Activated B cell treated with CpG ODN at 0.5 μM for 24 hours (primary cell): ENCODE measurements around the gene CBLN2. TPM values are rescaled to one million over a fixed set of nuclear protein-coding genes. Genes with fewer than 3 reads are reported as not detected.
A peak's percentile ranks its signal among the peaks of the same experiment; 100 is the strongest.

Experiments used
- ATAC-seq: fragments of 200-7000 bp; cut with Tn5 transposase; one replicate; pipeline ENCODE4 v1.10.0; 2021; ENCODE audit warnings: low read depth, mild to moderate bottlenecking, moderate library complexity
- CTCF ChIA-PET: fragments of 350-600 bp; sonication (Branson Sonifier 250); formaldehyde crosslinking; loops from one replicate; lab custom pipeline; 2021; ENCODE audit warnings: antibody characterized with exemption; lab: Charles Lee
- POLR2A ChIA-PET: fragments of 350-600 bp; sonication (Branson Sonifier 250); formaldehyde crosslinking; loops from one replicate; lab custom pipeline; 2021; ENCODE audit warnings: antibody characterized with exemption; lab: Charles Lee
- DNase-seq: peaks from one replicate; pipeline ENCODE4 v3.0.0; 2022
- H3K27ac Mint-ChIP-seq: one replicate; pipeline ENCODE4 v1.8.0; 2020; ENCODE audit warnings: mixed read lengths
- H3K27me3 Mint-ChIP-seq: one replicate; pipeline ENCODE4 v1.8.0; 2021; ENCODE audit warnings: mixed read lengths
- H3K36me3 Mint-ChIP-seq: one replicate; pipeline ENCODE4 v1.8.0; 2021; ENCODE audit warnings: low read depth, mixed read lengths
- H3K4me1 Mint-ChIP-seq: one replicate; pipeline ENCODE4 v1.8.0; 2021; ENCODE audit warnings: mixed read lengths
- H3K4me3 Mint-ChIP-seq: one replicate; pipeline ENCODE4 v1.8.0; 2020; ENCODE audit warnings: mild to moderate bottlenecking, mixed read lengths
- H3K9me3 Mint-ChIP-seq: one replicate; pipeline ENCODE4 v1.8.0; 2020; ENCODE audit warnings: mixed read lengths
- CTCF ChIP-seq: fragments of 200-600 bp; IDR thresholded peaks from one replicate; pipeline ENCODE4 v1.8.0; 2022; ENCODE audit warnings: antibody characterized with exemption, mild to moderate bottlenecking
- intact Hi-C: fragments of 100-400 bp; cut with micrococcal nuclease; formaldehyde crosslinking; loops from one replicate; pipeline ENCODE4 v1.15.1; 2024
- total RNA-seq: library from RNA; stranded (reverse); gene quantifications from 2 replicates; pipeline ENCODE4 v1.2.3, GENCODE V29; 2022

CBLN2 gene
- total RNA-seq, 1 donor from 2014 or later = 0.09 TPM

GRCh38 chr18:72566290-72566689 is 22.1 kb upstream of the CBLN2 start:
- Mint-ChIP-seq H3K36me3 (no peaks in the 10 kb centered on the region), H3K27ac (no peak overlapping the region), H3K4me3 (no peak overlapping the region), H3K9me3 (peaks cover 16% of the 10 kb centered on the region), H3K4me1 (no peaks in the 10 kb centered on the region), H3K27me3 (no peaks in the 10 kb centered on the region)
- no peak for DNase-seq
- no peak for ATAC-seq
- ChIA-PET CTCF (no interaction called here), POLR2A (no interaction called here)
- intact Hi-C loops = no loop called here
- TF ChIP-seq CTCF = no peak

DNA sequence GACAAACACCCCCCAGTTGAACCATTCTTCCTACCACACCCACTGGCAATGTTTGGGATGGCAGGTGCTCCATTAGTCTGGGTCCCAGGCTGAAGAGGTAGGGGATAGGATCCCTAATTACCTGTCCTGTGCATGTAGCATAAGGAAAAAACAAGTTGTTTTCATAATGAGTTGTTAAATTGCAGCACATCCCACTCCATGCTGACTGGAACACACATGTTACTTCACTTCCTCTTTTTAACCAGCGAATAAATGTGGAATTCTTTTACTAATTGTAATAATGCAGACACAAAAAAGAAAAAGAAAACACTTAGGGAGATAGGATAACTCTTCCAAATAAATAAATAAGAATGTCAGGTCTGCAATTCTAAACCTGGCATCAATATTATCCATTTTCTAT is 11.8 kb upstream of the CBLN2 start:
- H3K27me3 Mint-ChIP-seq = no peaks in the 10 kb centered on the region
- H3K27ac Mint-ChIP-seq = no peak overlapping the region
- ATAC-seq (no peak), DNase-seq (no peak)
- no peak for TF ChIP-seq CTCF
- no peaks in the 10 kb centered on the region for H3K9me3 Mint-ChIP-seq
- no peak overlapping the region for H3K4me3 Mint-ChIP-seq
- ChIA-PET CTCF (interaction anchor here (2.1 kb wide), 1 partner anchor 9 kb away, joined by 4 read pairs; no protein-coding TSS in a partner anchor), POLR2A (no interaction called here)
- no peaks in the 10 kb centered on the region for H3K4me1 Mint-ChIP-seq
- intact Hi-C loops = no loop called here
- H3K36me3 Mint-ChIP-seq = no peaks in the 10 kb centered on the region

DNA sequence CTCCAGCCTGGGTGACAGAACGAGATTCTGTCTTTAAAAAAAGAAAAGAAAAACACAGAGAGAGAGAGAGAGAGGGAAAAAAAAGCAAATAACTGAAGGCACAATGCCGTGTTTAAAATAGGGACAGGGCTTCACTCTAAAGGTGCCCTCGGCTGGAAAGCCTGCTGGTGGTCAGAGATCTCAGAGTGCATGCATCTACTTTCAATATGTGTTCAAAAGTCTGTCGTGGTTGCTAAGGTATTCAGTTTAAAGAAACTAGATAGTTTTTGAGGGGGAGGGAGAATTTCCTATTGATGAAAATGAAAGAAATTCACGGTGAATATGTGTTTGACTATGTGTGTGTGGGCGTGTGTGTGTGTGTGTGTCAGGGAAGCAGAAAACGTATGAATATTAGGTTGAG is 11.0 kb upstream of the CBLN2 start:
- Mint-ChIP-seq H3K9me3 (no peaks in the 10 kb centered on the region), H3K4me1 (no peaks in the 10 kb centered on the region), H3K27ac (no peak overlapping the region), H3K27me3 (no peaks in the 10 kb centered on the region), H3K36me3 (no peaks in the 10 kb centered on the region), H3K4me3 (no peak overlapping the region)
- intact Hi-C loops = no loop called here
- CTCF ChIA-PET = interaction anchor here (2.1 kb wide), 1 partner anchor 8 kb away, joined by 4 read pairs; no protein-coding TSS in a partner anchor
- POLR2A ChIA-PET = no interaction called here
- ATAC-seq = no peak
- DNase-seq = no peak
- no peak for TF ChIP-seq CTCF

DNA sequence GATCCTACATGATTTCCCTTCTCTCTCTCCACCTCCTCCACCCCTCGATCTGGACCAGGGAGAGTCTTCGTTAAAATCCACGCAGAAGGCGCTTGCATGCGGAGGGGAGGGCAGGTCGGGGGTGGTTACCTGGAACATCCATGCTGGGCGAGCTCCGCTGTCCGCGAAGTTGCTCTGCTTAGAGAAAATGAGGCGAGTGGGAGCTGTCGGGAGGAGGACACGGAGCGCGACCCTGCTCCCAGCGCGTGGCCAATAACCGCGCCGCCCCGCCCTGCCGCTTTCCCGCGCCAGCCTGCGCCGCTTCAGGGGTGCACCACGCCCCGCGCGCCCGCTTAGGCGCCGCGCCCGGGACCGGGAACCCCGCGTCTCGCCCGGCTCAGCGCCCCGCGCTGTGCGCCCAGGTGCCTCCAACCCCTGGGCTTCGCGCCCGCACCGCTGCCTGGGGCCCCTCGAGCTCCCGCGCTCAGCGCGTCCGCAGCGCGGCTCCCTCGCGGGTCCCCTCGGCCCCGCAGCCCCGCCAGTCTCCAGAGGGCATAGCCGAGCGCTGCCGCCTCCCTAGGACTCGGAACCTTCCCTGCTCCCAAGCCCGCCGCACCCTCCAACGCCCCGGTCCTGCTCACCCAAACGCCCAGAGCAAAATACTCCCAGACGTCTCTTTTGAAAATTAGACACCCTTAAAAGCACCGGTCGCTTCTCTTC is 636 bp downstream of the CBLN2 start:
- POLR2A ChIA-PET = no interaction called here
- H3K4me1 Mint-ChIP-seq = peaks cover 12% of the 10 kb centered on the region
- no peaks in the 10 kb centered on the region for H3K36me3 Mint-ChIP-seq
- TF ChIP-seq CTCF = no peak
- peak overlapping the region; percentile 55 for H3K4me3 Mint-ChIP-seq
- CTCF ChIA-PET = interaction anchor here (0.7 to 1.0 kb wide), 2 partner anchors 8 to 584 kb away, joined by 3 to 4 read pairs; no protein-coding TSS in a partner anchor
- H3K27ac Mint-ChIP-seq = no peak overlapping the region
- H3K9me3 Mint-ChIP-seq = no peaks in the 10 kb centered on the region
- intact Hi-C loops = loop anchor here (2.0 to 5.0 kb wide), 3 partner anchors 451 to 1945 kb away; no protein-coding TSS in a partner anchor
- DNase-seq (no peak), ATAC-seq (no peak)
- peaks cover 37% of the 10 kb centered on the region for H3K27me3 Mint-ChIP-seq

GRCh38 chr18:72542984-72543356 is 1.2 kb downstream of the CBLN2 start:
- intact Hi-C loops = loop anchor here (5.0 kb wide), 2 partner anchors 451 to 1761 kb away; no protein-coding TSS in a partner anchor
- ChIA-PET CTCF (no interaction called here), POLR2A (no interaction called here)
- Mint-ChIP-seq H3K4me3 (peak overlapping the region; percentile 55), H3K27me3 (peaks cover 37% of the 10 kb centered on the region), H3K4me1 (peaks cover 12% of the 10 kb centered on the region), H3K27ac (no peak overlapping the region), H3K36me3 (no peaks in the 10 kb centered on the region), H3K9me3 (no peaks in the 10 kb centered on the region)
- DNase-seq = no peak
- TF ChIP-seq CTCF = no peak
- no peak for ATAC-seq
